Gastrocnemius medialis (tissue), 4 donors: ENCODE results near the gene CACNA1B.

ENCODE experiments used
- CTCF ChIP-seq, 5 experiments: fragments of 450-650 bp in 3 of 5; fragments of 200-600 bp in 2 of 5; sonication (generic) in 2 of 5; IDR thresholded peaks in 4 of 5; conservative IDR thresholded peaks in 1 of 5; 1 replicate in 4 of 5; 2 replicates in 1 of 5; pipeline ENCODE4 v1.5.1; 2016 to 2019; ENCODE audit warnings: antibody characterized with exemption in 5 of 5, mild to moderate bottlenecking in 3 of 5, moderate library complexity in 3 of 5
- POLR2A ChIP-seq, 2 donors: fragments of 450-650 bp; IDR thresholded peaks; one replicate each; pipeline ENCODE4 v1.6.1; 2017; ENCODE audit warnings: antibody characterized with exemption in 2 of 2, mild to moderate bottlenecking in 2 of 2, moderate library complexity in 2 of 2

GRCh38 chr9:137881591-137882505, 4.3 kb downstream of the CACNA1B start:
- TF ChIP-seq POLR2A (IDR thresholded peaks at IDR 0.05) (no peak), CTCF (IDR thresholded peaks at IDR 0.05 in 4 of 5, conservative IDR thresholded peaks at IDR 0.05 in 1 of 5) (no peak)
